K562 (cell line): ENCODE results near the gene KCND3. TPM values are rescaled to one million over a fixed set of nuclear protein-coding genes. Genes with fewer than 3 reads are reported as not detected.

ENCODE experiments used
- ATAC-seq: fragments of 200-7000 bp; cut with Tn5 transposase; 3 replicates; pipeline ENCODE4 v1.9.1; 2020; ENCODE audit warnings: moderate library complexity
- BruUV-seq: library from RNA; stranded (reverse); fragments of 400-500 nt; replicated peaks from 2 replicates; lab custom pipeline; 2021; lab: Mats Ljungman, UMichigan
- CTCF ChIA-PET: fragments of 300-600 bp; formaldehyde crosslinking; extraction: SDS; loops from one replicate; lab custom pipeline; 2021; ENCODE audit warnings: low intra/inter-chr PET ratio; lab: Yijun Ruan, JAX
- POLR2A ChIA-PET: fragments of 300-600, 350-650 bp; sonication (Branson Sonifier 250); formaldehyde crosslinking; extraction: SDS; loops from one replicate; lab custom pipeline; 2021; ENCODE audit warnings: antibody characterized with exemption, inconsistent platforms; lab: Yijun Ruan, JAX
- DNase-seq, 4 experiments: peaks; one replicate each; pipeline versions ENCODE4 v3.0.0 to v3.0.0-alpha.2; 2011 to 2018; ENCODE audit warnings: low spot score in 3 of 4, mixed read lengths in 3 of 4; ENCODE audit errors: extremely low read depth in 1 of 4
- FAIRE-seq: peaks from 2 replicates; lab custom pipeline; 2011; peaks lifted over from hg19 to GRCh38; lab: Jason Lieb, UNC
- H2AFZ ChIP-seq: 2 replicates; pipeline ENCODE4 v1.6.0; 2011; ENCODE audit warnings: low read depth, low read length, control low read depth, inconsistent platforms
- H3K27ac ChIP-seq: fragments of 200-600 bp; 3 replicates; pipeline ENCODE4 v1.8.0; 2011; ENCODE audit warnings: low read depth, mild to moderate bottlenecking, control low read depth, inconsistent platforms, low read length, moderate library complexity, mixed read lengths; ENCODE audit errors: extremely low read depth
- H3K27me3 ChIP-seq, 2 experiments: fragments of 300-600 bp in 1 of 2; 2 replicates in 1 of 2; 3 replicates in 1 of 2; pipeline versions ENCODE4 v1.6.0 to v1.8.0; 2011; ENCODE audit warnings: inconsistent platforms in 2 of 2, low read length in 2 of 2, mild to moderate bottlenecking in 1 of 2, mixed read lengths in 1 of 2, moderate library complexity in 1 of 2; ENCODE audit not compliant: control insufficient read depth in 2 of 2, insufficient read depth in 2 of 2
- H3K36me3 ChIP-seq: fragments of 300-600 bp; 3 replicates; pipeline ENCODE4 v1.8.0; 2011; ENCODE audit warnings: mild to moderate bottlenecking, low read length, inconsistent platforms; ENCODE audit not compliant: control insufficient read depth, insufficient read depth
- H3K4me1 ChIP-seq, 2 experiments: fragments of 200-600 bp in 1 of 2; replicated peaks in 1 of 2; 2 replicates in 1 of 2; 3 replicates in 1 of 2; pipeline versions ENCODE4 v1.5.1 to v1.8.0; 2011; ENCODE audit warnings: inconsistent platforms in 2 of 2, low read length in 2 of 2, mild to moderate bottlenecking in 1 of 2, mixed read lengths in 1 of 2, moderate library complexity in 1 of 2; ENCODE audit not compliant: control insufficient read depth in 2 of 2, insufficient read depth in 2 of 2
- H3K4me2 ChIP-seq: 2 replicates; pipeline ENCODE4 v1.6.1; 2011; ENCODE audit warnings: low read length, control low read depth, inconsistent platforms, mixed read lengths; ENCODE audit not compliant: insufficient read depth
- H3K4me3 ChIP-seq: fragments of 200-600 bp; sonication (generic), shearing (Covaris generic); 2 replicates; pipeline ENCODE4 v1.5.1; 2016; ENCODE audit warnings: control low read depth, inconsistent platforms
- H3K79me2 ChIP-seq: fragments of 200-600 bp; 3 replicates; pipeline ENCODE4 v1.8.0; 2011; ENCODE audit warnings: low read length, inconsistent platforms; ENCODE audit not compliant: control insufficient read depth, insufficient read depth
- H3K9ac ChIP-seq, 2 experiments: 2 replicates each; pipeline versions ENCODE4 v1.6.0 to v1.6.1; 2011; ENCODE audit warnings: low read depth in 2 of 2, low read length in 2 of 2, control low read depth in 1 of 2, inconsistent platforms in 1 of 2, mild to moderate bottlenecking in 1 of 2, mixed read lengths in 1 of 2; ENCODE audit not compliant: insufficient read depth in 1 of 2
- H3K9me1 ChIP-seq: one replicate; pipeline ENCODE4 v1.6.0; 2011; ENCODE audit warnings: inconsistent platforms, mild to moderate bottlenecking, low read length, moderate library complexity; ENCODE audit not compliant: control insufficient read depth, insufficient read depth
- H3K9me3 ChIP-seq: replicated peaks from 2 replicates; pipeline ENCODE4 v1.5.1; 2011; ENCODE audit warnings: low read depth, low read length, inconsistent platforms; ENCODE audit not compliant: control insufficient read depth, insufficient read depth
- H4K20me1 ChIP-seq: replicated peaks from 2 replicates; pipeline ENCODE4 v1.6.1; 2011; ENCODE audit warnings: low read length, inconsistent platforms, mixed read lengths; ENCODE audit not compliant: control insufficient read depth, insufficient read depth
- ARNT ChIP-seq, 2 experiments: fragments of 450-650 bp; IDR thresholded peaks; 2 replicates each; pipeline ENCODE4 v1.6.1; 2016; ENCODE audit warnings: mild to moderate bottlenecking in 1 of 2
- CBX5 ChIP-seq: IDR thresholded peaks from 2 replicates; pipeline ENCODE4 v1.6.1; 2014; ENCODE audit warnings: low read depth, borderline replicate concordance
- ETV5 ChIP-seq: sonication (generic); formaldehyde crosslinking; IDR thresholded peaks from 2 replicates; pipeline ENCODE4 v1.4.0; 2020; ENCODE audit warnings: low read depth, mild to moderate bottlenecking, missing genetic modification reagents
- MXI1 ChIP-seq: IDR thresholded peaks from 2 replicates; pipeline ENCODE4 v1.6.1; 2011; ENCODE audit warnings: low read depth, mild to moderate bottlenecking, improper control_type of control experiment, low read length
- PHF20 ChIP-seq: fragments of 450-650 bp; IDR thresholded peaks from 2 replicates; pipeline ENCODE4 v1.6.1; 2018; ENCODE audit not compliant: partially characterized antibody
- THRAP3 ChIP-seq: fragments of 450-650 bp; IDR thresholded peaks from 2 replicates; pipeline ENCODE4 v1.6.1; 2016; ENCODE audit warnings: mild to moderate bottlenecking, inconsistent platforms, borderline replicate concordance
- ZFPM2 ChIP-seq: fragments of 250-450 bp; sonication (Bioruptor Pico); IDR thresholded peaks from 2 replicates; pipeline ENCODE4 v1.5.1; 2022; ENCODE audit warnings: mild to moderate bottlenecking
- ZNF77 ChIP-seq: fragments of 250-450 bp; sonication (Bioruptor Pico); IDR thresholded peaks from 2 replicates; pipeline ENCODE4 v1.5.0; 2020
- WGBS: fragments of 100-300 bp; shearing (Covaris generic); methylation state at CpG from one replicate; pipeline ENCODE4 v1.1.6; 2016; ENCODE audit warnings: low coverage, mixed read lengths; ENCODE audit not compliant: insufficient coverage; ENCODE audit errors: missing lambda C conversion rate; 5-methylcytosine and 5-hydroxymethylcytosine counted together
- in situ Hi-C: fragments of 300-500 bp; cut with MboI; formaldehyde crosslinking; loops from 4 replicates; pipeline ENCODE4 v1.15.0; 2018; ENCODE audit warnings: inconsistent platforms, mixed read lengths
- intact Hi-C: fragments of 100-400 bp; cut with micrococcal nuclease; formaldehyde crosslinking; loops from 2 replicates; pipeline ENCODE4 v1.14.2; 2022
- polyA plus RNA-seq, 8 experiments: library from polyadenylated mRNA; depleted of rRNA in 4 of 8; stranded (reverse) in 5 of 8; unstranded in 3 of 8; fragments of >200 nt; fragmentation: Nextera tagmentation in 2 of 8; fragmentation: Illumina TruSeq in 1 of 8; extraction: Ambion mirVana in 2 of 8; extraction: Trizol in 1 of 8; gene quantifications; 2 replicates each; pipeline versions ENCODE4 v1.2.1 to v1.2.3, GENCODE V29; 2011 to 2014; ENCODE audit warnings: inconsistent platforms in 1 of 8, missing spikeins in 1 of 8
- total RNA-seq, 7 experiments: library from RNA; depleted of rRNA in 6 of 7; stranded (reverse); fragments of >200 nt in 6 of 7; fragmentation: Illumina TruSeq in 2 of 7; extraction: Trizol in 2 of 7; gene quantifications; 2 replicates each; pipeline versions ENCODE4 v1.2.1 to v1.2.3, GENCODE V29; 2011 to 2021; ENCODE audit warnings: low replicate concordance in 1 of 7
- TF ChIP-seq, protein P1 (sequence below): sonication (generic); formaldehyde crosslinking; IDR thresholded peaks from 2 replicates; pipeline ENCODE4 v1.4.0; 2020; ENCODE audit warnings: mild to moderate bottlenecking, missing genetic modification reagents
- TF ChIP-seq, protein P2 (sequence below), 2 experiments: fragments of 450-650 bp; IDR thresholded peaks; 2 replicates each; pipeline ENCODE4 v1.6.1; 2016; ENCODE audit warnings: mild to moderate bottlenecking in 2 of 2, borderline replicate concordance in 1 of 2, low read depth in 1 of 2, moderate library complexity in 1 of 2
- TF ChIP-seq, protein P3 (sequence below): sonication (generic); formaldehyde crosslinking; IDR thresholded peaks from 2 replicates; pipeline ENCODE4 v1.8.0; 2022; ENCODE audit warnings: missing genetic modification reagents, mild to moderate bottlenecking, borderline replicate concordance

Gene KCND3
- total and polyA plus RNA-seq, 9 of the 15 experiments (the other 6 are each of a cell fraction or from before 2014, with no cell fraction given) = not detected

DNA sequence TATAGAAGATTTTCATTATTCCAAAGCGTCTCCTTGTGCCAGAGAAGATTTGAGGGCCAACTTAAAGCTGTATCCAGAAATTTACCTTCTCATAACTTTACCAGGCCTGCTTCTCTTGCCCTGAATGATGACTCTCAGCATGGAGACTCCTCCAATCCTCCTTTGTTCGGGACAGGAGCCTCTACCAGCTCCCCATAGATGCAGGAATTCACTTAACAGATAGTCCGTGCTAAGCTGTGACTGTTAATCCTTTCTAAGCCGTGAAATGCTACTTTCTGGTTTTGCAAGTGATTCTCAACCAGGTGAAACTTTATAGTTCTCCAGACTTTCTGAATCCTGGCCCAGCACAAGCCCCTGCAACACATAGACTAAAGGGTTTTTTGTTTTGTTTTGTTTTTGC lies 31.8 kb upstream of the KCND3 start:
- DNase-seq (no peak), FAIRE-seq (no peak)
- POLR2A ChIA-PET = no interaction called here
- TF ChIP-seq MXI1 (no peak), ZNF77 (CRISPR knock-in tag) (no peak), ARNT (IDR thresholded peaks at IDR 0.05) (no peak), ETV5 (no peak), PHF20 (no peak), THRAP3 (no peak), CBX5 (no peak), ZFPM2 (no peak)
- TF ChIP-seq, protein P1, sequence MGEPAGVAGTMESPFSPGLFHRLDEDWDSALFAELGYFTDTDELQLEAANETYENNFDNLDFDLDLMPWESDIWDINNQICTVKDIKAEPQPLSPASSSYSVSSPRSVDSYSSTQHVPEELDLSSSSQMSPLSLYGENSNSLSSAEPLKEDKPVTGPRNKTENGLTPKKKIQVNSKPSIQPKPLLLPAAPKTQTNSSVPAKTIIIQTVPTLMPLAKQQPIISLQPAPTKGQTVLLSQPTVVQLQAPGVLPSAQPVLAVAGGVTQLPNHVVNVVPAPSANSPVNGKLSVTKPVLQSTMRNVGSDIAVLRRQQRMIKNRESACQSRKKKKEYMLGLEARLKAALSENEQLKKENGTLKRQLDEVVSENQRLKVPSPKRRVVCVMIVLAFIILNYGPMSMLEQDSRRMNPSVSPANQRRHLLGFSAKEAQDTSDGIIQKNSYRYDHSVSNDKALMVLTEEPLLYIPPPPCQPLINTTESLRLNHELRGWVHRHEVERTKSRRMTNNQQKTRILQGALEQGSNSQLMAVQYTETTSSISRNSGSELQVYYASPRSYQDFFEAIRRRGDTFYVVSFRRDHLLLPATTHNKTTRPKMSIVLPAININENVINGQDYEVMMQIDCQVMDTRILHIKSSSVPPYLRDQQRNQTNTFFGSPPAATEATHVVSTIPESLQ = no peak
- TF ChIP-seq, protein P2, sequence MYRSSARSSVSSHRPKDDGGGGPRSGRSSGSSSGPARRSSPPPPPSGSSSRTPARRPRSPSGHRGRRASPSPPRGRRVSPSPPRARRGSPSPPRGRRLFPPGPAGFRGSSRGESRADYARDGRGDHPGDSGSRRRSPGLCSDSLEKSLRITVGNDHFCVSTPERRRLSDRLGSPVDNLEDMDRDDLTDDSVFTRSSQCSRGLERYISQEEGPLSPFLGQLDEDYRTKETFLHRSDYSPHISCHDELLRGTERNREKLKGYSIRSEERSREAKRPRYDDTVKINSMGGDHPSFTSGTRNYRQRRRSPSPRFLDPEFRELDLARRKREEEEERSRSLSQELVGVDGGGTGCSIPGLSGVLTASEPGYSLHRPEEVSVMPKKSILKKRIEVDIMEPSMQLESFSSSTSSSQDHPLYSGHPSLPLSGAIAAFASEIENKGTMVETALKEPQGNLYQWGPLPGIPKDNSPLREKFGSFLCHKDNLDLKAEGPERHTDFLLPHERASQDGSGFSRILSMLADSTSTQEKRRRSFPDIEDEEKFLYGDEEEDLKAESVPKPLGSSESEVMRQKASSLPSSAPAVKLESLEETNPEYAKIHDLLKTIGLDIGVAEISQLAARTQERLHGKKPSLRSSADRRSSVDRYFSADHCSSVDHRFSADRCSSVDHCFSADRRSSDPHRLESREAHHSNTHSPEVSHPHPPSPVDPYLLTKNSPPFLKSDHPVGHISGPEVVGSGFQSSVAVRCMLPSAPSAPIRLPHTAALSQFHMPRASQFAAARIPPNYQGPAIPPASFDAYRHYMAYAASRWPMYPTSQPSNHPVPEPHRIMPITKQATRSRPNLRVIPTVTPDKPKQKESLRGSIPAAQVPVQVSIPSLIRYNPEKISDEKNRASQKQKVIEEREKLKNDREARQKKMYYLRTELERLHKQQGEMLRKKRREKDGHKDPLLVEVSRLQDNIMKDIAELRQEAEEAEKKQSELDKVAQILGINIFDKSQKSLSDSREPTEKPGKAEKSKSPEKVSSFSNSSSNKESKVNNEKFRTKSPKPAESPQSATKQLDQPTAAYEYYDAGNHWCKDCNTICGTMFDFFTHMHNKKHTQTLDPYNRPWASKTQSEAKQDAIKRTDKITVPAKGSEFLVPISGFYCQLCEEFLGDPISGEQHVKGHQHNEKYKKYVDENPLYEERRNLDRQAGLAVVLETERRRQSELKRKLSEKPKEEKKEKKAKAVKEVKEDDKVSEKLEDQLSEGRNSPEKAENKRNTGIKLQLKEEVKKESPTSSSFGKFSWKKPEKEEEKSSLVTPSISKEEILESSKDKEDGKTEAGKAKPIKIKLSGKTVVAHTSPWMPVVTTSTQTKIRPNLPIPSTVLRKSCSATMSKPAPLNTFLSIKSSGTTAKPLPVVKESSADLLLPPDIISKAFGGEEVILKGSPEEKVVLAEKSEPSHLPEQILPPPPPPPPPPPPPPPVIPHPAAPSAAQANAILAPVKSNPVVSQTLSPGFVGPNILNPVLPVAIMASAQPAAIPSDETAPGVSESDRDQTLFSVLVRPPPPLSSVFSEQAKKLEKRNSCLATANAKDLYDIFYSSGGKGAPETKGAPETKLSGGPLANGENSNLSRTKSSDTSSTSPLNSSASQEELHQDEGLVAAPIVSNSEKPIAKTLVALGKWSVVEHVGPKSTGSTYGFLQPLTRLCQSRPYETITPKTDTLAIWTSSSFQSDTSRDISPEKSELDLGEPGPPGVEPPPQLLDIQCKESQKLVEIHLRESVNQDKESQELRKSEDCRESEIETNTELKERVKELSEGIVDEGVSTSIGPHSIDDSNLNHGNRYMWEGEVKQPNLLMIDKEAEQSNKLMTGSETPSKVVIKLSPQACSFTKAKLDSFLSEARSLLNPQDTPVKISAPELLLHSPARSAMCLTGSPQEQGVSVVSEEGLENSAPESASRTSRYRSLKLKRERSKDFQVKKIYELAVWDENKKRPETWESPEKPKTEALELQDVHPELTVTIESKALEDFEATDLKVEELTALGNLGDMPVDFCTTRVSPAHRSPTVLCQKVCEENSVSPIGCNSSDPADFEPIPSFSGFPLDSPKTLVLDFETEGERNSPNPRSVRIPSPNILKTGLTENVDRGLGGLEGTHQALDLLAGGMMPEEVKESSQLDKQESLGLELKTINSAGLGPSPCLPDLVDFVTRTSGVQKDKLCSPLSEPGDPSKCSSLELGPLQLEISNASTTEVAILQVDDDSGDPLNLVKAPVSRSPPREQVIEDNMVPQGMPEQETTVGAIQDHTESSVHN (IDR thresholded peaks at IDR 0.05; ENCODE audit: borderline replicate concordance in 1 of 2, low read depth in 1 of 2) = no peak
- TF ChIP-seq, protein P3, sequence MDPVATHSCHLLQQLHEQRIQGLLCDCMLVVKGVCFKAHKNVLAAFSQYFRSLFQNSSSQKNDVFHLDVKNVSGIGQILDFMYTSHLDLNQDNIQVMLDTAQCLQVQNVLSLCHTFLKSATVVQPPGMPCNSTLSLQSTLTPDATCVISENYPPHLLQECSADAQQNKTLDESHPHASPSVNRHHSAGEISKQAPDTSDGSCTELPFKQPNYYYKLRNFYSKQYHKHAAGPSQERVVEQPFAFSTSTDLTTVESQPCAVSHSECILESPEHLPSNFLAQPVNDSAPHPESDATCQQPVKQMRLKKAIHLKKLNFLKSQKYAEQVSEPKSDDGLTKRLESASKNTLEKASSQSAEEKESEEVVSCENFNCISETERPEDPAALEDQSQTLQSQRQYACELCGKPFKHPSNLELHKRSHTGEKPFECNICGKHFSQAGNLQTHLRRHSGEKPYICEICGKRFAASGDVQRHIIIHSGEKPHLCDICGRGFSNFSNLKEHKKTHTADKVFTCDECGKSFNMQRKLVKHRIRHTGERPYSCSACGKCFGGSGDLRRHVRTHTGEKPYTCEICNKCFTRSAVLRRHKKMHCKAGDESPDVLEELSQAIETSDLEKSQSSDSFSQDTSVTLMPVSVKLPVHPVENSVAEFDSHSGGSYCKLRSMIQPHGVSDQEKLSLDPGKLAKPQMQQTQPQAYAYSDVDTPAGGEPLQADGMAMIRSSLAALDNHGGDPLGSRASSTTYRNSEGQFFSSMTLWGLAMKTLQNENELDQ (CRISPR knock-in tag) = no peak

More for the DNA sequence above, 31.8 kb upstream of the KCND3 start:
- Histone ChIP-seq H3K4me3 (no peak overlapping the region), H3K79me2 (no peaks in the 10 kb centered on the region), H3K9me3 (no peaks in the 10 kb centered on the region), H4K20me1 (no peaks in the 10 kb centered on the region), H3K9me1 (no peaks in the 10 kb centered on the region), H3K27me3 (peaks cover 2 to 4% of the 10 kb centered on the region in 2 experiments; a peak in 3 of 5 replicates), H3K36me3 (no peaks in the 10 kb centered on the region), H2AFZ (no peak overlapping the region), H3K4me2 (no peak overlapping the region), H3K27ac (no peak overlapping the region), H3K9ac (no peak overlapping the region), H3K4me1 (no peaks in the 10 kb centered on the region)
- CTCF ChIA-PET = no interaction called here
- no peak for ATAC-seq
- in situ Hi-C loops = no loop called here
- intact Hi-C loops = no loop called here
- 0% methylated on average over 4 of the region's 4 CpGs for WGBS
- BruUV-seq = no TSS peak
